HEK293 (cell line): ENCODE measurements around the gene ZNF462.

Experiments used
- TSHZ1 ChIP-seq: fragments of 450-650 bp; formaldehyde crosslinking; IDR thresholded peaks from 2 replicates; pipeline ENCODE4 v1.5.1; 2016; ENCODE audit warnings: missing biosample characterization, missing genetic modification characterization, borderline replicate concordance
- YY2 ChIP-seq: fragments of 450-650 bp; formaldehyde crosslinking; IDR thresholded peaks from 2 replicates; pipeline ENCODE4 v1.5.1; 2016; ENCODE audit warnings: missing biosample characterization, missing genetic modification characterization
- ZBTB49 ChIP-seq: fragments of 450-650 bp; formaldehyde crosslinking; IDR thresholded peaks from 2 replicates; pipeline ENCODE4 v1.5.1; 2016; ENCODE audit warnings: missing biosample characterization, missing genetic modification characterization, low read depth
- ZNF133 ChIP-seq: fragments of 450-650 bp; formaldehyde crosslinking; IDR thresholded peaks from 2 replicates; pipeline ENCODE4 v1.5.1; 2016; ENCODE audit warnings: missing biosample characterization, missing genetic modification characterization
- ZNF350 ChIP-seq: fragments of 450-650 bp; formaldehyde crosslinking; IDR thresholded peaks from 2 replicates; pipeline ENCODE4 v1.5.0; 2017; ENCODE audit warnings: missing biosample characterization, mild to moderate bottlenecking, missing genetic modification characterization
- ZNF426 ChIP-seq: fragments of 450-650 bp; formaldehyde crosslinking; IDR thresholded peaks from 2 replicates; pipeline ENCODE4 v1.5.1; 2017; ENCODE audit warnings: missing biosample characterization, missing genetic modification characterization, mild to moderate bottlenecking, inconsistent platforms, moderate library complexity
- ZNF473 ChIP-seq: fragments of 450-650 bp; formaldehyde crosslinking; IDR thresholded peaks from 2 replicates; pipeline ENCODE4 v1.5.1; 2017; ENCODE audit warnings: missing biosample characterization, missing genetic modification characterization
- ZNF521 ChIP-seq: fragments of 450-650 bp; formaldehyde crosslinking; IDR thresholded peaks from 2 replicates; pipeline ENCODE4 v1.5.1; 2017; ENCODE audit warnings: missing biosample characterization, mild to moderate bottlenecking, missing genetic modification characterization
- ZNF549 ChIP-seq: fragments of 450-650 bp; IDR thresholded peaks from 2 replicates; pipeline ENCODE4 v1.5.1; 2018; ENCODE audit warnings: missing biosample characterization, missing genetic modification characterization, mild to moderate bottlenecking, inconsistent platforms, moderate library complexity
- TF ChIP-seq, protein P1 (sequence below): fragments of 450-650 bp; formaldehyde crosslinking; IDR thresholded peaks from 2 replicates; pipeline ENCODE4 v1.5.1; 2016; ENCODE audit warnings: missing biosample characterization, missing genetic modification characterization, borderline replicate concordance
- TF ChIP-seq, protein P2 (sequence below): fragments of 450-650 bp; formaldehyde crosslinking; IDR thresholded peaks from 2 replicates; pipeline ENCODE4 v1.5.0; 2017; ENCODE audit warnings: missing biosample characterization, missing genetic modification characterization, borderline replicate concordance
- TF ChIP-seq, protein P3 (sequence below): fragments of 450-650 bp; formaldehyde crosslinking; IDR thresholded peaks from 2 replicates; pipeline ENCODE4 v1.5.1; 2016; ENCODE audit warnings: missing biosample characterization, missing genetic modification characterization
- TF ChIP-seq, protein P4 (sequence below): fragments of 450-650 bp; formaldehyde crosslinking; IDR thresholded peaks from 2 replicates; pipeline ENCODE4 v1.5.1; 2016; ENCODE audit warnings: missing biosample characterization, missing genetic modification characterization

ZNF462 gene

DNA sequence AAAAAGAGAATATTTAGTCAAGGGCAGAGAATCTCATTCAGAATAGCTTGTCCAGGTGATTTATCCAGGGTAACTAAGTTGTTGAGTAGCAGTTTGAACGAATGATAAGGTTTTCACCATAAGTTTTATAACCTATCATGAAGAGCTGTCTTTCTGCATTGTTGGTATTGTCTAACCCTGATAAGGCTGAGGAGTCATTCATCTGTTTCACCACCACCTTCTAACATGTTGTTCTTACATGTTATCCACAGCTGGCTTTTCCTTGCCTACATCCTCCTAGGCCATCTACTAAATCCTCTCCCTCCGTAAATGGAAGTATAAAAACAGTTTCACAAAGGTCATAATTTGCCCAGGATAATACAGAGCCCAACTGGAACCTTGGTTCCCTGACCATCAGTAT lies 24.1 kb downstream of the ZNF462 start (continued):
- TF ChIP-seq, protein P1, sequence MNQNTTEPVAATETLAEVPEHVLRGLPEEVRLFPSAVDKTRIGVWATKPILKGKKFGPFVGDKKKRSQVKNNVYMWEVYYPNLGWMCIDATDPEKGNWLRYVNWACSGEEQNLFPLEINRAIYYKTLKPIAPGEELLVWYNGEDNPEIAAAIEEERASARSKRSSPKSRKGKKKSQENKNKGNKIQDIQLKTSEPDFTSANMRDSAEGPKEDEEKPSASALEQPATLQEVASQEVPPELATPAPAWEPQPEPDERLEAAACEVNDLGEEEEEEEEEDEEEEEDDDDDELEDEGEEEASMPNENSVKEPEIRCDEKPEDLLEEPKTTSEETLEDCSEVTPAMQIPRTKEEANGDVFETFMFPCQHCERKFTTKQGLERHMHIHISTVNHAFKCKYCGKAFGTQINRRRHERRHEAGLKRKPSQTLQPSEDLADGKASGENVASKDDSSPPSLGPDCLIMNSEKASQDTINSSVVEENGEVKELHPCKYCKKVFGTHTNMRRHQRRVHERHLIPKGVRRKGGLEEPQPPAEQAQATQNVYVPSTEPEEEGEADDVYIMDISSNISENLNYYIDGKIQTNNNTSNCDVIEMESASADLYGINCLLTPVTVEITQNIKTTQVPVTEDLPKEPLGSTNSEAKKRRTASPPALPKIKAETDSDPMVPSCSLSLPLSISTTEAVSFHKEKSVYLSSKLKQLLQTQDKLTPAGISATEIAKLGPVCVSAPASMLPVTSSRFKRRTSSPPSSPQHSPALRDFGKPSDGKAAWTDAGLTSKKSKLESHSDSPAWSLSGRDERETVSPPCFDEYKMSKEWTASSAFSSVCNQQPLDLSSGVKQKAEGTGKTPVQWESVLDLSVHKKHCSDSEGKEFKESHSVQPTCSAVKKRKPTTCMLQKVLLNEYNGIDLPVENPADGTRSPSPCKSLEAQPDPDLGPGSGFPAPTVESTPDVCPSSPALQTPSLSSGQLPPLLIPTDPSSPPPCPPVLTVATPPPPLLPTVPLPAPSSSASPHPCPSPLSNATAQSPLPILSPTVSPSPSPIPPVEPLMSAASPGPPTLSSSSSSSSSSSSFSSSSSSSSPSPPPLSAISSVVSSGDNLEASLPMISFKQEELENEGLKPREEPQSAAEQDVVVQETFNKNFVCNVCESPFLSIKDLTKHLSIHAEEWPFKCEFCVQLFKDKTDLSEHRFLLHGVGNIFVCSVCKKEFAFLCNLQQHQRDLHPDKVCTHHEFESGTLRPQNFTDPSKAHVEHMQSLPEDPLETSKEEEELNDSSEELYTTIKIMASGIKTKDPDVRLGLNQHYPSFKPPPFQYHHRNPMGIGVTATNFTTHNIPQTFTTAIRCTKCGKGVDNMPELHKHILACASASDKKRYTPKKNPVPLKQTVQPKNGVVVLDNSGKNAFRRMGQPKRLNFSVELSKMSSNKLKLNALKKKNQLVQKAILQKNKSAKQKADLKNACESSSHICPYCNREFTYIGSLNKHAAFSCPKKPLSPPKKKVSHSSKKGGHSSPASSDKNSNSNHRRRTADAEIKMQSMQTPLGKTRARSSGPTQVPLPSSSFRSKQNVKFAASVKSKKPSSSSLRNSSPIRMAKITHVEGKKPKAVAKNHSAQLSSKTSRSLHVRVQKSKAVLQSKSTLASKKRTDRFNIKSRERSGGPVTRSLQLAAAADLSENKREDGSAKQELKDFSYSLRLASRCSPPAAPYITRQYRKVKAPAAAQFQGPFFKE (tag by site-specific recombination) = no peak
- TF ChIP-seq ZNF549 (tag by site-specific recombination) = no peak
- no peak for TF ChIP-seq ZNF350 (tag by site-specific recombination)
- TF ChIP-seq, protein P2, sequence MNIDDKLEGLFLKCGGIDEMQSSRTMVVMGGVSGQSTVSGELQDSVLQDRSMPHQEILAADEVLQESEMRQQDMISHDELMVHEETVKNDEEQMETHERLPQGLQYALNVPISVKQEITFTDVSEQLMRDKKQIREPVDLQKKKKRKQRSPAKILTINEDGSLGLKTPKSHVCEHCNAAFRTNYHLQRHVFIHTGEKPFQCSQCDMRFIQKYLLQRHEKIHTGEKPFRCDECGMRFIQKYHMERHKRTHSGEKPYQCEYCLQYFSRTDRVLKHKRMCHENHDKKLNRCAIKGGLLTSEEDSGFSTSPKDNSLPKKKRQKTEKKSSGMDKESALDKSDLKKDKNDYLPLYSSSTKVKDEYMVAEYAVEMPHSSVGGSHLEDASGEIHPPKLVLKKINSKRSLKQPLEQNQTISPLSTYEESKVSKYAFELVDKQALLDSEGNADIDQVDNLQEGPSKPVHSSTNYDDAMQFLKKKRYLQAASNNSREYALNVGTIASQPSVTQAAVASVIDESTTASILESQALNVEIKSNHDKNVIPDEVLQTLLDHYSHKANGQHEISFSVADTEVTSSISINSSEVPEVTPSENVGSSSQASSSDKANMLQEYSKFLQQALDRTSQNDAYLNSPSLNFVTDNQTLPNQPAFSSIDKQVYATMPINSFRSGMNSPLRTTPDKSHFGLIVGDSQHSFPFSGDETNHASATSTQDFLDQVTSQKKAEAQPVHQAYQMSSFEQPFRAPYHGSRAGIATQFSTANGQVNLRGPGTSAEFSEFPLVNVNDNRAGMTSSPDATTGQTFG = no peak
- TF ChIP-seq ZNF426 (tag by site-specific recombination) = no peak
- no peak for TF ChIP-seq YY2 (tag by site-specific recombination)
- no peak for TF ChIP-seq ZBTB49 (tag by site-specific recombination)
- TF ChIP-seq, protein P3, sequence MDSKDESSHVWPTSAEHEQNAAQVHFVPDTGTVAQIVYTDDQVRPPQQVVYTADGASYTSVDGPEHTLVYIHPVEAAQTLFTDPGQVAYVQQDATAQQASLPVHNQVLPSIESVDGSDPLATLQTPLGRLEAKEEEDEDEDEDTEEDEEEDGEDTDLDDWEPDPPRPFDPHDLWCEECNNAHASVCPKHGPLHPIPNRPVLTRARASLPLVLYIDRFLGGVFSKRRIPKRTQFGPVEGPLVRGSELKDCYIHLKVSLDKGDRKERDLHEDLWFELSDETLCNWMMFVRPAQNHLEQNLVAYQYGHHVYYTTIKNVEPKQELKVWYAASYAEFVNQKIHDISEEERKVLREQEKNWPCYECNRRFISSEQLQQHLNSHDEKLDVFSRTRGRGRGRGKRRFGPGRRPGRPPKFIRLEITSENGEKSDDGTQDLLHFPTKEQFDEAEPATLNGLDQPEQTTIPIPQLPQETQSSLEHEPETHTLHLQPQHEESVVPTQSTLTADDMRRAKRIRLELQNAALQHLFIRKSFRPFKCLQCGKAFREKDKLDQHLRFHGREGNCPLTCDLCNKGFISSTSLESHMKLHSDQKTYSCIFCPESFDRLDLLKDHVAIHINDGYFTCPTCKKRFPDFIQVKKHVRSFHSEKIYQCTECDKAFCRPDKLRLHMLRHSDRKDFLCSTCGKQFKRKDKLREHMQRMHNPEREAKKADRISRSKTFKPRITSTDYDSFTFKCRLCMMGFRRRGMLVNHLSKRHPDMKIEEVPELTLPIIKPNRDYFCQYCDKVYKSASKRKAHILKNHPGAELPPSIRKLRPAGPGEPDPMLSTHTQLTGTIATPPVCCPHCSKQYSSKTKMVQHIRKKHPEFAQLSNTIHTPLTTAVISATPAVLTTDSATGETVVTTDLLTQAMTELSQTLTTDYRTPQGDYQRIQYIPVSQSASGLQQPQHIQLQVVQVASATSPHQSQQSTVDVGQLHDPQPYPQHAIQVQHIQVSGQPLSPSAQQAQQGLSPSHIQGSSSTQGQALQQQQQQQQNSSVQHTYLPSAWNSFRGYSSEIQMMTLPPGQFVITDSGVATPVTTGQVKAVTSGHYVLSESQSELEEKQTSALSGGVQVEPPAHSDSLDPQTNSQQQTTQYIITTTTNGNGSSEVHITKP = no peak
- TF ChIP-seq ZNF521 (tag by site-specific recombination) = no peak
- TF ChIP-seq ZNF473 (tag by site-specific recombination) = no peak
- TF ChIP-seq, protein P4, sequence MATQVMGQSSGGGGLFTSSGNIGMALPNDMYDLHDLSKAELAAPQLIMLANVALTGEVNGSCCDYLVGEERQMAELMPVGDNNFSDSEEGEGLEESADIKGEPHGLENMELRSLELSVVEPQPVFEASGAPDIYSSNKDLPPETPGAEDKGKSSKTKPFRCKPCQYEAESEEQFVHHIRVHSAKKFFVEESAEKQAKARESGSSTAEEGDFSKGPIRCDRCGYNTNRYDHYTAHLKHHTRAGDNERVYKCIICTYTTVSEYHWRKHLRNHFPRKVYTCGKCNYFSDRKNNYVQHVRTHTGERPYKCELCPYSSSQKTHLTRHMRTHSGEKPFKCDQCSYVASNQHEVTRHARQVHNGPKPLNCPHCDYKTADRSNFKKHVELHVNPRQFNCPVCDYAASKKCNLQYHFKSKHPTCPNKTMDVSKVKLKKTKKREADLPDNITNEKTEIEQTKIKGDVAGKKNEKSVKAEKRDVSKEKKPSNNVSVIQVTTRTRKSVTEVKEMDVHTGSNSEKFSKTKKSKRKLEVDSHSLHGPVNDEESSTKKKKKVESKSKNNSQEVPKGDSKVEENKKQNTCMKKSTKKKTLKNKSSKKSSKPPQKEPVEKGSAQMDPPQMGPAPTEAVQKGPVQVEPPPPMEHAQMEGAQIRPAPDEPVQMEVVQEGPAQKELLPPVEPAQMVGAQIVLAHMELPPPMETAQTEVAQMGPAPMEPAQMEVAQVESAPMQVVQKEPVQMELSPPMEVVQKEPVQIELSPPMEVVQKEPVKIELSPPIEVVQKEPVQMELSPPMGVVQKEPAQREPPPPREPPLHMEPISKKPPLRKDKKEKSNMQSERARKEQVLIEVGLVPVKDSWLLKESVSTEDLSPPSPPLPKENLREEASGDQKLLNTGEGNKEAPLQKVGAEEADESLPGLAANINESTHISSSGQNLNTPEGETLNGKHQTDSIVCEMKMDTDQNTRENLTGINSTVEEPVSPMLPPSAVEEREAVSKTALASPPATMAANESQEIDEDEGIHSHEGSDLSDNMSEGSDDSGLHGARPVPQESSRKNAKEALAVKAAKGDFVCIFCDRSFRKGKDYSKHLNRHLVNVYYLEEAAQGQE (tag by site-specific recombination) = no peak
- TF ChIP-seq TSHZ1 (tag by site-specific recombination) = no peak
- TF ChIP-seq ZNF133 (tag by site-specific recombination) = no peak
